ENCODE results near the gene ZNF519.

The ZNF519 gene

DNA sequence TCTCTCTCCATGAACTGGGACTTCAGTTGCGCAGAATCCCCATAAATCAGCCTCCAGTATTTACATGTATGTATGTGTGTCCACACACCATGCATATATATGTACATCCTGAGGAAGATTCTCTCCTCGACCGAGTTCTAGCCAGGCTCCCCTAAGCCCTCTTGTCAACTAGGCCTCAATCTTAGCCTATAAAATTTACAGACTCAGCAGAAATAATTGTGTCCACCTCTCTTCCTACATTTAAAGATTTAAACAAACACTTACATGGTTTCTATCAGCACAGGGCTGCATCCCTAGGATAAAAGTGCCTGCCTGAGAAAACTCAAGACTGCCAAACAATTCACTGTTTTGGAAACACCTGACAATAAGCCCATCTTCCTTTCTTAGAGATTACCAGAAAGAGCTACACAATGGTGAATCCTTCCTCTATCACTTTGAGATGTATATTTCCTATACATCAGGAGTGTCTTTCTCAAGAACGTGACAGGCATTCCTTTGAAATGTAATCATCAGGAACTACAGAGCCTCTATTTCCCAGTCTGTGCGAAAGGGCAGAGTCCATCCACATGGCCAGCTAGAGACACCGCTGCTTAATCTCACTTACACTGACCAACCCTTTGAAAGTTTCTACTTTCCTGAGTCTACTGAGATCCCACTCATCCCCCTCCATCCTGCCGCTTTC, 39.5 kb downstream of the ZNF519 start:
- no peak for DNase-seq

DNA sequence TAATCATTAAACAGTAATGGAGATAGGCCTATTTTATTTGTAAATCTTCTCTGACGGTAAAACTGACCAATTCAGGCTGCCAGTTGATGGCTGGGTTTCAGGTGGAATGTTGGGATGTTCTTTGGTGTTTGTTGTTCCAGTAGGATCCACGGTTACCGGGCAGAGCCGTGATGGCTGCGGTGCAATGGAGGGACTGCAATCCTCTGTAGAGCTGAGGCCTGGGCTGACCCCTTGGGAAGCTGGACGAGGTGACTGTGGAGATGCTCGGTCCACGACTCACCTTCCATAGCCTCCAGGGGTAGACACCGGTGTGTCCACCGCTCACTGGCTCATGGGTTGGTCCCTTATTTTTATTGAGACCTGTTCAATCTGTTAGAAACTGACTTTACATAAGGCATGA, 42.5 kb downstream of the ZNF519 start:
- no peak for DNase-seq

DNA sequence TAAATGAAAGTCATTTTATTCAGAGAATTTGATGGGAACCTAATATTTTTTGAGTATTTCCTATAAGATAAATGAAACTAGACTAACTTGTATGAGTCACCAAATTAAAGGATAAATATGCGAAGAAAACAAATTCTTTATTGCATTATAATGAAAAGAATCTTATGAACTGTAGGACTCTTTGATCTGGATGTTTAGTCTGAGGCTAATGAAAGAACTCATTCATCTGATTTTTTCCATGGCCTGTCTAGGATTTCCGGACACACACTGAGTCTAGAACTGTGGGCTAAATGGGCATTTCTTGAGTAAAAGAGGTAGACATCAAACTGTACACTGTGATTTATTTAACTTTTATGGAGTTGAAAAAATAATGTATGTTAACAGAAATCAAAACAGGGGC, 43.0 kb downstream of the ZNF519 start:
- DNase-seq = no peak

DNA sequence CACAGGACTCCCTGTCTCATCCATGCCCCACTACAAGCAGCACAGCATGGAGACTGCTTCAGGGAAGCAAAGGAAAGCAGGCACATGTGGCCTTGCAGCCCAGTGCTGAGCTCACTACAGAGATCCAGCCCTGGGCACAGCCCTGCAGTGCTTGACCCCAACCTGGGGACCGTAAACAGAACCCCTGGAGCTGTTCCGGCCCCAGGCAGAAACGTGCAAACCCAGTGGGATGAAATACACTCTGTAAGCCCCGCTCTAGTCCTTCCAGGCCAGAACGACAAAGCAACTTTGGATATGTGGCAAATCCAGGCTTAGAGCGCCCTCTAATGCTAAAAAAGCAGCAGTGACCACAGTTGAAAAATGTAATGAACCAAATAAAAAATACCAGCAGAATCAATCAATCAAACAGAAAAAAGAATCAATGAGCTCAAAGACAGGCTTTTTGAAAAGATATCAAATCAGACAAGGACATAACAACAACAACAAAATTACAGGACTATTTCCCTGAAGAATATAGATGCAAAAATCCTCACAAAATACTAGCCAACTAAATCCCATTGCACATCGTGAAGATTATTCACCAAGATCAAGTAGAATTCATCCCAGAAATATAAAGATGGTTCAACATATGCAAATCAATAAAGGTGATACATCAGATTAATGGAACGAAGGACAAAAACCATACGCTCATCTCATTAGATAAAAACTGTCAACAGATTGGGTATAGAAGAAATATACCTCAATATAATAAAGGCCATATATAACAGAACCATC, 45.6 kb downstream of the ZNF519 start:
- peak in 1 of 2 donors; percentile 22 for DNase-seq

DNA sequence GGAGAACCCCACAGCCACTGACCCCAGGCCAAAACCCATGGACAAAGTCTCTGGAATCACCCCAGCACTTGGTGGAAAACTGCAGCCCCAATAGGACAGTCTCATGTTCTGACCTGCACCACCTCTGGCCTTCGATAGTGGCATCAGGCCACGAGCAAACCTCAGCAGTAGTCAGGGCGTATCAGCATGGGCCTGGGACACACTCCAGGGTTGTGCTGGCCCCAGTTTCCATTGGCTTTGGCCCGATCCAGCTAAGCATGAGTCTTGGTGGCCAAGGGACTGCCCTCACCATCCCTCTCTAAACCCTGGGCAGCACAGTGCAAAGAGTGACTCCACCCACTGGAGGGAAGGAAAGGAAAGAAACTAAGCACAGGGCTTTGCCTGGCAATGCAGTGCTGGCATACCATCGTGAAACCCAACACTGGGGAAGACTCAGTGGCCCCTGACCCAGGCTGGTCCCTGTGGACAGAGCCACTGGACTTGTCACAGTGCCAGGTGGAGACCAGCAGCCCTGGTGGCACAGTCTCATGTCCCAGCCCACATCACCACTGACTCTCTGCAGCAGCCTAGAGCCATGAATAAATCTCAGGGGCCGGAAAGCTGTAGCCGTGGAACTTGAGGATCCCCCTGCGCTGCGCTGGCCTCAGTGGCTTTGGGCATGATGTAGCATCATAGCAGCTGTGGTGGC, 46.3 kb downstream of the ZNF519 start:
- no peak for DNase-seq

DNA sequence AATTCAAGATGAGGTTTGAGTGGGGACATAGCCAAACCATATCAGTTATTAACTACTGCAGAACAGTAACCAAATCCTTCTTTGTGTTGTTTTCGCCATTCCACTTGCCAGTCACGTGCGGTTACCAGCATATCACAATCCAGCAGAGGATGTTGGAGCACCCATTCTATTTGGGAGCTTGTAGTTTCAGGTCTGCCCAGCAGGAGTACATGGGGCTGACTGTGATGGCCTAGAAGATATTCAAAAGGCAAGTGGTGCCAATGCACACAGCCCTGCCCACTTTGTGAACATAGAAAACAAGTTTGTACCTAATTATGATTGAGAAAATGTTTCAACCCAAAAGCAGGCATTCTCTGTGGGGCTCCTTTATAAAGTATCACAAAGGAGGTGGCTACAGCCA, 57.0 kb downstream of the ZNF519 start:
- DNase-seq = no peak

DNA sequence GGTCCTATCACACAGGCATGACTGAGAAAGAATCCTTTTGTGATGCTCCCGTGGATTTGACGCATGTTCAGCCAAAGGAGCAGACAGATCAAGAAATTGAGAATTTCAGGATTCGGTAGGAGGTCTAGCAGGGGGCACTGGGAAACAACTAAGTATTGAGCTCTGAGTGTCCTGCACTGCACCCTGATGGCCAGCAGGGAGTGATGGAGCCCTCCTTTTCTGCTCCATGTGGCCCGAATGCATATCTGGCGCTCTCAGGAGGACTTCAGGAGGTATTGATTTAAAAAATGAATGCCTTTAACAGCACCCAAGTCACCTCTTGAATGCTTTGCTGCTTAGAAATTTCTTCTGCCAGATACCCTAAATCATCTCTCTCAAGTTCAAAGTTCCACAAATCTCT, 58.0 kb downstream of the ZNF519 start:
- no peak for DNase-seq

DNA sequence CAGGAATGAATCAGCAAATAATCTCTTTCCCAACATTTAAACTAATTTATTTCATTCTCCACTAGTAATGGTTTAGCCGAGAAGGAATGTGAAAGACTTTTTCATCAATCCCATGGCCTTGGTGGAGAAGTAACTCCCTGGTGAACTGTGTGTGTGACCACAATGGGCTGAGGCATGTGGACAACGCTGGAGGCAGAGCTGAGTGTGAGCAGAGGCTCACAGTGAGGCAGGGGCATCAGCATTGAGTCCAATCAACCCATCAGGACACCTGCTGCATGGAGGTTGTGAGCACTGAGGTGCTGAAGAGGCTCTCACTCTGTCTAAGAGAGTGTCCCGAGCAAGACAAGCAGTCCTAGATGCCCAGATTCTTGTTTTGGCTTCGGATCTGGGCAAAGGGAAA, 78.6 kb downstream of the ZNF519 start:
- DNase-seq = no peak
